ENCODE data around the gene LHFPL2.

The LHFPL2 gene

GRCh38 chr5:78567617-78568016 is 81.0 kb downstream of the LHFPL2 start:
- no peak for DNase-seq (ENCODE audit: low spot score)

GRCh38 chr5:78566747-78567425 is 81.7 kb downstream of the LHFPL2 start:
- DNase-seq (ENCODE audit: low spot score): no peak

GRCh38 chr5:78565395-78565794 is 83.2 kb downstream of the LHFPL2 start:
- DNase-seq (ENCODE audit: low spot score): no peak

GRCh38 chr5:78563621-78564020 is 85.0 kb downstream of the LHFPL2 start:
- no peak for DNase-seq (ENCODE audit: low spot score)

- DNase-seq (ENCODE audit: low spot score): no peak
These were observed 85.8 kb downstream of the LHFPL2 start for GRCh38 chr5:78562714-78563330.

- no peak for DNase-seq (ENCODE audit: low spot score)
These were observed 86.6 kb downstream of the LHFPL2 start for GRCh38 chr5:78562001-78562400.

GRCh38 chr5:78561261-78561660 is 87.3 kb downstream of the LHFPL2 start:
- DNase-seq (ENCODE audit: low spot score): no peak

- no peak for DNase-seq (ENCODE audit: low spot score)
These were observed 88.3 kb downstream of the LHFPL2 start for GRCh38 chr5:78560000-78560855.

- DNase-seq (ENCODE audit: low spot score): no peak
These were observed 91.0 kb downstream of the LHFPL2 start for GRCh38 chr5:78557601-78558000.

- DNase-seq (ENCODE audit: low spot score): no peak
These were observed 92.7 kb downstream of the LHFPL2 start for GRCh38 chr5:78555870-78556269.

GRCh38 chr5:78554670-78555069 is 93.9 kb downstream of the LHFPL2 start:
- no peak for DNase-seq (ENCODE audit: low spot score)

- no peak for DNase-seq (ENCODE audit: low spot score)
These were observed 94.8 kb downstream of the LHFPL2 start for GRCh38 chr5:78553580-78554353.

GRCh38 chr5:78552729-78553342 is 95.7 kb downstream of the LHFPL2 start:
- no peak for DNase-seq (ENCODE audit: low spot score)

- no peak for DNase-seq (ENCODE audit: low spot score)
These were observed 97.7 kb downstream of the LHFPL2 start for GRCh38 chr5:78550891-78551290.

- no peak for DNase-seq (ENCODE audit: low spot score)
These were observed 99.5 kb downstream of the LHFPL2 start for GRCh38 chr5:78549043-78549442.

- no peak for DNase-seq (ENCODE audit: low spot score)
These were observed 100.6 kb downstream of the LHFPL2 start for GRCh38 chr5:78547731-78548615.

- DNase-seq (ENCODE audit: low spot score): no peak
These were observed 101.4 kb downstream of the LHFPL2 start for GRCh38 chr5:78547183-78547582.

- no peak for DNase-seq (ENCODE audit: low spot score)
These were observed 102.1 kb downstream of the LHFPL2 start for GRCh38 chr5:78546276-78546996.

- no peak for DNase-seq (ENCODE audit: low spot score)
These were observed 103.2 kb downstream of the LHFPL2 start for GRCh38 chr5:78545406-78545805.

- DNase-seq (ENCODE audit: low spot score): no peak
These were observed 103.9 kb downstream of the LHFPL2 start for GRCh38 chr5:78544561-78545201.
